SHP77 (cell line): ENCODE results near the gene DDX39A.
A peak's percentile ranks its signal among the peaks of the same experiment; 100 is the strongest.
"Not testable (repeated sequence)": the region's sequence is repeated elsewhere in the genome, so short reads cannot be mapped to it uniquely, and the experiment has no call there.

ENCODE experiments used
- DNase-seq, 2 experiments: peaks; one replicate each; lab custom pipeline; 2025; lab: John Stamatoyannopoulos, UW

DDX39A gene

DNA sequence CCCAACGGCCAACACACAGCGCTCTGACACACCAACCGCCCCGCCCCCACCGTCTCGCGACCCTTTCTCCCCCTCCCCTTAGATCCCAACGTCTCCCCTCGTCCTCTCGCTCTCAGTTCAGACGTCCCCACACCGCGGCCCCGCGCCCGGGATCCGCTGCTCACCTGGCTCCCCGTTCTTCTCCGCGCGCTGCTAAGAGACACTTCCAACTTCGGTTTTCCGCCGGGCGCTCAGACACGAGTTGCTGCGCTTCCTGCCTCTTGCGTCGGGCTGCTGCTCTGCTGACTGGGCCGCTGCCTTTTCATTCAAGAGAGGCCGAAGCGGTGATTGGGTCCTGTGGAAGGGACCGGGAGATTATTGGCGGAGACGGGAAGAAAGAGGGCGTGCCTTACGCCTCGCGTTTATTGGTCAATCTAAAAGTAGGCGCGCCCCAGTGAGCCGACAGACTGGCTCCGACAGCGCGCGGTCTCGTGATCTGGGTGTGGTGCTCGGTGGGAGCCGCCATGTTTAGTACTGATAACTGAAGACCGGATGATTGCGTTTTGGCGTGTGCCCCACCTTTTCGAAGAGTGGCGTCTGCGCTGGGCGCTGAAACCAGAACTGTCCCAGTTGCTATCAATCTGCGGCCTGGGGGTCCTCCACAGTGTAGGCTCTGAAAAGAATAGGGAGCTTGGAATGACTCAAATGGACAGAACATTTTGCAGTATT, at the start of gene DDX39A:
DDX39A (minus strand) TSS at position 236 of the 708 bp plus-strand sequence. CDS start 6,121 bp downstream, outside the sequence.
- peak; percentile 98 for DNase-seq

DNA sequence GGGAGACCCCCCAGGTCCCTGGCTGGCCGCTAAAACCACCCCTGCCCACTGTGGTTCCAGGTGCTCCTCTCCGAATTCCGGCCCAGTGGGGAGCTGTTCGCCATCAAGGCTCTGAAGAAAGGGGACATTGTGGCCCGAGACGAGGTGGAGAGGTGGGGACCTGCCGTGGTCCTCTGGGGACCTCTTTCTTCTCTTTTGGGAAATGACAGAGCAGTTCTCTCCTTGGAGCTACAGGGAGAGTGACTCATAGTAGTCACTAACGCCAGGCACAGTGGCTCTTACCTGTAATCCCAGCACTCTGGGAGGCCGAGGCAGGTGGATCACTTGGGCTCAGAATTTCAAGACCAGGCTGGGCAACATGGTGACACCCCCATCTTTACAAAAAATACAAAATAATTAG, 48.7 kb upstream of the DDX39A start:
- DNase-seq, result no peak

DNA sequence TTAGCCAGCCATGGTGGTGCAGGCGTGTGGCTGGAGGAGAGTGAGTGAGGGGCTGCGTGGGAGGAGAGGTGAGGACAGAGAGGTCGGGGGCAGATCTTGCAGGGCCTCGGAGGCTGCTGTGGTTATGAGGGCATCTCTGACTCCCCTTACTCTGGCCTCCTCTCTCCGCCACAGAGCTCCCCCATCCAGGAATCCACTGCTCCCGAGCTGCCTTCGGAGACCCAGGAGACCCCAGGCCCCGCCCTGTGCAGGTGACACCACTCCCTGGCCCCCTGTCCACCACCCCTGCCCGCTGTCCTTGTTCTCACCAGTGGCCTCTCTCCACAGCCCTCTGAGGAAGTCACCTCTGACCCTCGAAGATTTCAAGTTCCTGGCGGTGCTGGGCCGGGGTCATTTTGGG, 48.2 kb upstream of the DDX39A start:
- no peak for DNase-seq

DNA sequence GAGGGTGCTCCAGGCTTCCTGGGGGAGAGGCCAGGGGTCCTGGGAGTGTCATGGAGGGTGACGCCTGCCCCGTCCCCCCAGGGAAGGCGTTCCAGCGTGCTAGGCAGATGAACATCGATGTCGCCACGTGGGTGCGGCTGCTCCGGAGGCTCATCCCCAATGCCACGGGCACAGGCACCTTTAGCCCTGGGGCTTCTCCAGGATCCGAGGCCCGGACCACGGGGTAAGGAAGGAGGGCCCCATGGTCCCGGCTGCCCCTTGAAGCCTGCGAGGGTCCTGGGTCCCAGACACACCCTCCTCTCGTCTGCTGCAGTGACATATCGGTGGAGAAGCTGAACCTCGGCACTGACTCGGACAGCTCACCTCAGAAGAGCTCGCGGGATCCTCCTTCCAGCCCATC, 44.6 kb upstream of the DDX39A start:
- no peak for DNase-seq

DNA sequence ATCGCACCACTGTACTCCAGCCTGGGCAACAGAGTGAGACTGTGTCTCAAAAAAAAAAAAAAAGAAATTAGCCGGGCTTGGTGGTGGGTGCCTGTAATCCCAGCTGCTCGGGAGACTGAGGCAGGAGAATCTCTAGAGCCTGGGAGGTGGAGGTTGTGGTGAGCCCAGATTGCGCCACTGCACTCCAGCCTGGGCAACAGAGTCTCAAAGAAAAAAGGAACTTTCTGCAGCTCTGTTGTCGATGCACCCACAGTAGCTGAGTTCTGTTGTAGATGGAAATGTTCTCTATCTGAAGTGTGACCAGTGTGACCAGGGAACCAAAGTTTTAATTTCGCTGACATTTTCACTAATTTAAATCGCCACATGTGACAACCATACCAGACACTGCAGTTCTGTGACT, 43.3 kb upstream of the DDX39A start:
- DNase-seq, result not testable (repeated sequence)

DNA sequence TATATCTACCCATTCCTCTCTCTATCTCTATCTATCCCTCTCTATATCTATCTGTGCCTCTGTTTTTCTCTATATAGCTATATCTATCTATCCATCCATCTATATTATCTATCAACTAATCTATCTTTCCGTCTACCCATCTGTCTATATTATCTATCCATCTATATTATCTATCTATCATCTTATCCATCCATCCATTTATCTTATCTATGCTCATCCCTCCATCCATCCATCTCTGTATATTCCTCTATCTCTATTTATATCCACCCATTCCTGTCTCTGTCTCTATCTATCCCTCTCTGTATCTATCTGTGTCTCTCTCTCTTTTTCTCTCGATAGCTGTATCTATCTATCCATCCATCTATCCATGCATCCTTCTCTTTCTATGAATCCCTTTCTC, 41.8 kb upstream of the DDX39A start:
- no peak for DNase-seq

DNA sequence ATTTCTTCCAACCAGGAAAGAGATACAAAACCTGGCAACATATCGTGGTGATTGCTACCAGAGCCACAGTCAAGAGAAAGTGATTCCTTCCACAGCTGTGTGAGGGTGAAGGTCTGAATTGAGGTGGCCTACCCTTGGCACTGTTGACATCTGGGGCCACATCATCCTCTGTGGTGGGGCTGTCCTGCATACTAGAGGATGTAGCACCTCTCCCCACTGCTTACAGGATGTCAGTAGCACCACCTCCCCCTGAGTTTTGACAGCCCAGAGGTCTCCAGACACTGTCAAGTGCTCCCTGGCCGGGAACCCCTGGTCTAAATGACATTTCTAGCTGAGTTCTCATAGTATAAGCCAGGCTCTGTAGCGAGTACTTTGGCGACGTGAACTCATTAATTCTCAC, 40.6 kb upstream of the DDX39A start:
- no peak for DNase-seq

DNA sequence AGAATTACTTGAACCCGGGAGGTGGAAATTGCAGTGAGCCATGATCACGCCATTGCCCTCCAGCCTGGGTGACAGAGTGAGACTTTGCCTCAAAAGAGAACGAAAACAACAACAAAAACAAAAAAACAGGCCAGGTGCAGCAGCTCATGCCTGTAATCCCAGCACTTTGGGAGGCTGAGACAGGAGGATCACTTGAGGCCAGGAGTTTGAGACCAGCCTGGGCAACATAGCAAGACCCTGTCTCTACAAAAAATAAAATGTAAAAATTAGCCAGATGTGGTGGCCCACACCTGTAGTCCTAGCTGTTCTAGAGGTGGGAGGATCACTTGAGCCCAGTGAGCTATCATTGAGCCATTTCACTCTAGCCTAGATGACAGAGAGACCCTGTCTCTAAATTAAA, 33.2 kb upstream of the DDX39A start:
- DNase-seq, result not testable (repeated sequence)

DNA sequence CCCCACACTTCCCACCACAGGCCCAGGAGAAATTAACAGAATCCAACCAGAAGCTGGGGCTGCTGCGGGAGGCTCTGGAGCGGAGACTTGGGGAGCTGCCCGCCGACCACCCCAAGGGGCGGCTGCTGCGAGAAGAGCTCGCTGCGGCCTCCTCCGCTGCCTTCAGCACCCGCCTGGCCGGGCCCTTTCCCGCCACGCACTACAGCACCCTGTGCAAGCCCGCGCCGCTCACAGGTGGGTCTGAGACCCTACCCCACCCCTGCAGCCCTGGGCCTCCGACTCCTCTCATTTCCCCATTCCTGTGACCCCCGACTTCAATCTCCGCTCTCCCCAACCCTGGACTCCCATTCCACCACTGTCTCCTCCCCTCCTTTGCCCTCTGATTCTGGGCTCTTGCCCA, 31.7 kb upstream of the DDX39A start:
- DNase-seq, result no peak

DNA sequence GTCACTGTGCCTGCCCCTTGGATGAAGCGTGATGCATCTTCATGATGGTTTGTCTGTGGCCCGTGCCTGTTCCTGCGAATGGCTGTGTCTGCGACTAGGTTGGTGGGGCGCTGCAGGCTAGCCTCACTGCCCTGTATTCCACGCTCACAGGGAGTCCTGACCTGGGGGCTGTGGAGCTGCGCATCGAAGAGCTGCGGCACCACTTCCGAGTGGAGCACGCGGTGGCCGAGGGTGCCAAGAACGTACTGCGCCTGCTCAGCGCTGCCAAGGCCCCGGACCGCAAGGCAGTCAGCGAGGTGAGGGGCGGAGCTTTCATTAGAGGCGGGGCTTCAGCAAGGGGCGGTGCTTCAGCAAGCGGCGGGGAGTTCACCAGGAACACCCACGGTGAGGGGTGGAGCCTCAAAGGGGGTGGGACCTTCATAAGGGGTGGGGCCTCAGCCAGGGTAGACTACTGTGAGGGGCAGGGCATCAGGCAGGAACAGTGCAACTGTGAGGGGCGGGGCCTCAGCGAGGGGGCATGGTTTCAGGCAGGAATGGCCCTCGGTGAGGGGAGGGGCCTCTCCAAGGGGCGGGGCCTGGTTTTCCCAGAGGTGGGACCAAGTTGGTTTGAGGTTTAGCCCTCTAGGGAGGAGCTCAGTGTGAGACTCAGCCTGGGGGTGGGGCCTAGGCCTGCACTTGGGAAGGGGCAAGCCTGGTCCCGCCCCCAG, 31.2 kb upstream of the DDX39A start:
- peak; percentile 35 to 58 for DNase-seq

DNA sequence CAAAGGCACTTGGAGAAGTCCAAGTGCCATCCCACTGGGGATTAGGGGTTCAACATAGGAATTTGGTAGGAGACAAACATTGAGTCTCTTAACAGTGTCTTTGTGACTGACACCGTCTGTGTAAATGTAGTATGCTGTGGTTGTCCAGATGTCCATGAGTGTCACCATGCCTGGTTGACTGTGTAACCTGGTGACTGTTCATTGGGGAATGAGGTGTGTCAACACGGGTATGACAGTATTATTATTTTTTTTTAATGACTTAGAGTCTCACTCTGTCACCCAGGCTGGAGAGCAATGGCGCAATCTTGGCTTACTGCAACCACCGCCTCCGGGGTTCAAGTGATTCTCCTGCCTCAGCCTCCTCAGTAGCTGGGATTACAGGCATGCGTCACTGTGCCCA, 30.2 kb upstream of the DDX39A start:
- DNase-seq, result no peak

DNA sequence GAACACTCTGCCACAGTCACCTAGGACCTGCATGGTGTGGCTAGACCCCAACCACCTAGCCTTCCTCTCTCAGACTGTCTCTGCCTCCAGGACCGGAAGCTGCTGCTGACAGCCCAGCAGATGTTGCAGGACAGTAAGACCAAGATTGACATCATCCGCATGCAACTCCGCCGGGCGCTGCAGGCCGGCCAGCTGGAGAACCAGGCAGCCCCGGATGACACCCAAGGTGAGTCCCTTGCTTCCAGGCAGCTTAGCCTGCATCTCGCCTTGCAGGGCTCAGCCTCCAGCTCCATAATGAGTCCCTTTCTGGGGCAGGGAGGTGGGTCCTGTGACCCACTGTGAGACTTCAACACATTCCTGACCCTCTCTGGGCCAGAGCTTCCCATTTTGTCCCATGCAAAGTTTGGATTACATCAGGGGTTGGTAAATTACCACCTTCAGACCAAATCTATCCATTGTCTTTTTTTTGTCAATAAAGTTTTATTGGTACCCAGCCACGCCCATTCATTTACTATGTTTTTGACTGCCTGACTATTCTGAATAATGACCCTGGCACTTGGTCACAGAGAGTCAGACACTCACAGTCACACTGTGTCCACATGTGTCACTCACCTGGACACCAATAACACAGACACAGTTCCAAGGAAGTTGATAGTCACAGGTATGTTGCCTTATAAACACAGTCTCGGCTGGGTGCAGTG, 27.3 kb upstream of the DDX39A start:
- no peak for DNase-seq

DNA sequence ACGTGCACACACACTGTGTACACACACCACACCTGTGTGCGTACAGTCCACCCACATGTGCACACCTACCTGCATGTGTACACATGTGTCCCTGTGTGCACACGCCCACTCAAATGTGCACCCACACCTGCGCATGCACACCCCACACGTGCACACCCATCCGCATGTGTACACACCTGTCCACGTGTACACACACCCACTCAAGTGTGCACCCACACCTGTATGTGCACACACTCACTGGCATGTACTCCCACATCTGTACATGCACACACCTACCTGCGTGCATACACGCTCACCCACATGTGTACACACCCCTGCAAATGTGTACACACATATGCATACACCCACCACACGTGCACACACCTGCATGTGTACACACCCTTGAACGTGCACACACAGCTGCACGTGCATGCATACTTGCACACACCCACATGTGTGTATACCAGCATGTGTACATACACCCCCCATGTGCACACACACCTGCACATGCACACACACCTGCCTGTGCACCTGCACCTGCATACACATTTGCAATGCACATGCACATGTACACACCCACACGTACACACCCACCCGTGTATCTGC, 24.6 kb upstream of the DDX39A start:
- no peak for DNase-seq

DNA sequence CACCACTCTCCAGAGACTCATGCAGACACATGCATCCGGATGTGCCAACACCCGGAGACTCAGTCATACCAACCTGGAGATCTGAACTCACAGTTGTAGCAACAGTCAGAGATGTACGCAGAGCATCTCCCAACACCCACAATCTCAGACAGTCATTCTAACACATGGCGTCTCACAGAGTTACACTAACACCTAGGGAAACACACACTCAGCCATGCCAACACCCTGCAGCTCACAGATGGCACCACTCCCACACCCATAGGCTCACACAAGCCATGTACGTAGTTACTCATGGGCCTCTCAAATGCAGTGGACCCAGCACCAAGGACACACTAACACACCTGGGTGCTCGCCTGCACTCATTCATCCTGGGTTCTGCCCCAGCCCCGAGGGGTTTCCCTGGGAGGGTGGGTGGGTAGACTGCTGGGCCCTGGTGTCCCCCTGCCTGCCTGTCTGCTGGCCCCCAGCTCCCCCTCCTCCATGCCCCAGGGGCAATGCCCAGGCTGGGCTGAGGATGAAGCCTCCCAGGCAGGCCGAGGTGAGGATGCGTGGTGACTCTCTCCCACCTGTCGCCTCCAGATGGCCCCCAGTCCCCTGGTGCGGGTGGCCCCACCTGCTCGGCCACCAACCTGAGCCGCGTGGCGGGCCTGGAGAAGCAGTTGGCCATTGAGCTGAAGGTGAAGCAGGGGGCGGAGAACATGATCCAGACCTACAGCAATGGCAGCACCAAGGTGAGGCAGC, 23.9 kb upstream of the DDX39A start:
- DNase-seq, result no peak

DNA sequence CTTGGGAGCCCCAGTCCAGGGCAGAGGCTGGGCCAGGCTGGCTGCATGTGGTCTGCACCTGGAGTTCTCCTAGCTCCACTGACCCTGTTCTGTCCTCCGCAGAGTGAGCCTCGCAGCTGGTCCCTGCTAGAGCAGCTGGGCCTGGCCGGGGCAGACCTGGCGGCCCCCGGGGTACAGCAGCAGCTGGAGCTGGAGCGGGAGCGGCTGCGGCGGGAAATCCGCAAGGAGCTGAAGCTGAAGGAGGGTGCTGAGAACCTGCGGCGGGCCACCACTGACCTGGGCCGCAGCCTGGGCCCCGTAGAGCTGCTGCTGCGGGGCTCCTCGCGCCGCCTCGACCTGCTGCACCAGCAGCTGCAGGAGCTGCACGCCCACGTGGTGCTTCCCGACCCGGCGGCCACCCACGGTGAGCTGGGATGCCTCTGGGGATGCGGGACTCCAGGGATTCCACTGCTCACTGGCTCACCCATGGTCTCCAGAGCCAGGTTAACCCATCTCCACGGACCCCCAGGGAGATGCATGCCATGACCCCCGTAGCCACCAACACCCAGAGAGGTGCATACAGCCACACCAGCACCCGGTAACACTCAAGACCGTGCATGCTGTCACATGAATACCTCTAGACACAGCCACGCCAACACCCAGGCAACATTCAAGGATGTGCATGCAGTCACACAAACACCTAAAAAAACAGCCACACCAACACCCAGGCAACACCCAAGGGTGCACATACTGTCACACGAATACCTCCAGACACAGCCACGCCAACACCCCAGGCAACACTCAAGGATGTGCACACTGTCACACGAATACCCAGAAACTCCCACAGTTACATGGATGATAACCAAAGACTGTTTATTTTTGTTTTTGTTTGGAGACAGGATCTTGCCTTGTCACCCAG, 22.1 kb upstream of the DDX39A start:
- DNase-seq, result no peak

DNA sequence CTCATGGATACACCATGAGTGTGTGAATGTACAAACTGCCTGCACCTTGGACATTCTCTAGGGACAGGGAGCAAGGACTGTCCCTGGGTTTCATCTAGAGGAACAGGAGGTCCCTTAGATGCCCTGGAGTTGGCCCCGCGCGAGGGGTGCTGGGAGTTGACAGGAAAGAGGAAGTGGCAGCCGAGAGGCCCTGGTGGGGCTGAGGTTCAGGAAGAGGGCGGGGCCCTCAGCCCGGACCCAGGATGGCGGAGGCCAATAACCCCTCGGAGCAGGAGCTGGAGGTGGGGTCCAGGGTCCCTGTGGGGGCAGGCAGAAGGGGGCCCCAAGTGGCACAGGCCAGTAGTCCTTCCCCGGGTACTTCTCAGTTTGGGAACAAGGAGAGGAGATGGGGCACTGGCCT, 20.9 kb upstream of the DDX39A start:
- no peak for DNase-seq

DNA sequence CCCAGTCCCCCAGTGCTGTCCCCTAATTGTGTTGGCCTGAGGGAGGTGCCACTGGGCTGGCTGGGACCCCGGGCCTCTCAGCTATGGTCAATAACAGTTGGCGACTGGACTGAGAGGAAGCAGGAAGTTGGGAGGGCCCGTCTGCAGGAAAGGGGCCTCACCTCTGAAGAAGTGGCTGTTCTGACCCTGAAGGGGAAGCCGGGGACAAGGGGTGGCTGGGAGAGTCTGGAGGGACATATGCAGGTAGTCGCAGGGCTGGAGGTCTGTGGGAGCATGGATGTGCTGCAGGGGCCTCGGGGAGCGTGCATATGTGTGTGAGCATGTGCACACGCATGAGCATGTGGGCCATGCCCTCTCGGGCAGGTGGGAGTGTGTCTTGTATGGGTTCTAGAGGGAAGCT, 19.9 kb upstream of the DDX39A start:
- no peak for DNase-seq

DNA sequence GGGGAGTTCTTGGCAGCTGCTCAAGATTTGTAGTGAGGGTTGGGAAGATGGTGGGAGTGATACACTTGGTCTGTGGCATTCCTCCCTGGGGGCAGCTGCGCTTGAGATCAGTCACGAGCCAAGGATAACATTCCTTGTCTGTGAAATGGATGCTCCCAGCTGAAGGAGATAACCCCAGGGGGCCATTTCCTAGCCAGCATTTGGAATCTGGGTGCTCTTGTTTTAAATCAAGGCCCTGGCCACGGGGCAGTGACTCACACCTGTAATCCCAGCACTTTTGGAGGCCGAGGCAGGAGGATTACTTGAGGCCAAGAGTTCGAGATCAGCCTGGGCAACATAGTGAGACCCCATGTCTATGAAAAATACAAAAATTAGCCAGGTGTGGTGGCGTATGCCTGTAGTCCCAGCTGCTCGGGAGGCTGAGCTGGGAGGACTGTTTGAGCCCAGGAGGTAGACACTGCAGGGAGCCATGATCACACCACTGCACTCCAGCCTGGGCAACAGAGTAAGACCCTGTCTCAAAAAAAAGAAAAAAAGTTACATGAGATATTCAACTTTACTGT, 18.5 kb upstream of the DDX39A start:
- no peak for DNase-seq

DNA sequence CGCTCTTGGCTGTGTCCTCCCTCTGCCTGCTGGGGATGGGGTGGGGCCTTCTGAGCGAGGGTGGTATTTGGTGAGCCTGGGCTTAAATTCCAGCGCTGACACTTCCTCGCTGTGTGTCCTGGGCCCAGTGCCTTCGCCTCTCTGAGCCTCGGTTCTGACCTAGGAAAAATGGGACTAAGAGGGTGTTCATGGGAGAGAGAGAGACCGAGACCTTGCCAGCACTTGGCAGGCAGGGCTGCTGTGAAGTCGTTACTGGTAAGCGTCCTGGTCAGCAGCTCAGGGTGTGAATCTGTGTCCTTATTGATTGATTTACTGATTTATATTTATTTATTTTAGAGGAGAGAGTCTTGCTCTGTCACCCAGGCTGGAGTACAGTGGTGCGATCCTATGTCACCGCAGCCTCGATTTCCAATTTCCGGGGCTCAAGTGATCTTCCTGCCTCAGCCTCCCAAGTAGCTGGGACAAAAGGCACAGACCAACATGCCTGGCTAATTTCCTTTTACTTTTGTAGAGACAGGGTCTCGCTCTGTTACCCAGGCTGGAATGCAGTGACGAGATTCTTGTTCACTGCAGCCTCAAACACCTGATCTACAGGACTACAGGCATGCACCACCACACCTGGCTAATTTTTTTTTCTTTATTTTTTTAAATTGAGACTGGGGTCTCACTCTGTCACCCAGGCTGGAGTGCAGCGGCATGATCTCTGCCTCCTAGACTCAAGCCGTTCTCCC, 16.3 kb upstream of the DDX39A start:
- no peak for DNase-seq
